MG63 (cell line): ENCODE results near the gene TARDBP. TPM values are rescaled to one million over a fixed set of nuclear protein-coding genes. Genes with fewer than 3 reads are reported as not detected.
A peak's percentile ranks its signal among the peaks of the same experiment; 100 is the strongest.
"Not testable (repeated sequence)": the region's sequence is repeated elsewhere in the genome, so short reads cannot be mapped to it uniquely, and the experiment has no call there.

ENCODE experiments used
- DNase-seq: peaks from one replicate; pipeline ENCODE4 v3.0.0-alpha.2; 2020
- H3K27me3 ChIP-seq: fragments of 250-450 bp; sonication (Bioruptor Pico); 2 replicates; pipeline ENCODE4 v1.5.1; 2020; ENCODE audit warnings: mild to moderate bottlenecking, moderate library complexity
- H3K36me3 ChIP-seq: fragments of 250-450 bp; sonication (Bioruptor Pico); 2 replicates; pipeline ENCODE4 v1.5.1; 2020; ENCODE audit warnings: mild to moderate bottlenecking, moderate library complexity
- H3K4me3 ChIP-seq: fragments of 250-450 bp; sonication (Bioruptor Pico); 2 replicates; pipeline ENCODE4 v1.5.1; 2020; ENCODE audit warnings: mild to moderate bottlenecking, moderate library complexity
- H3K9me3 ChIP-seq: fragments of 250-450 bp; sonication (Bioruptor Pico); 2 replicates; pipeline ENCODE4 v1.5.1; 2020; ENCODE audit warnings: mild to moderate bottlenecking, moderate library complexity
- total RNA-seq: library from RNA; depleted of rRNA; stranded (reverse); fragments of >200 nt; shearing (Covaris generic); gene quantifications from 2 replicates; pipeline ENCODE4 v1.2.3, GENCODE V29; 2014; ENCODE audit warnings: low replicate concordance

Gene TARDBP
- total RNA-seq, 1 experiment from 2014 or later, result 26.0 TPM

DNA sequence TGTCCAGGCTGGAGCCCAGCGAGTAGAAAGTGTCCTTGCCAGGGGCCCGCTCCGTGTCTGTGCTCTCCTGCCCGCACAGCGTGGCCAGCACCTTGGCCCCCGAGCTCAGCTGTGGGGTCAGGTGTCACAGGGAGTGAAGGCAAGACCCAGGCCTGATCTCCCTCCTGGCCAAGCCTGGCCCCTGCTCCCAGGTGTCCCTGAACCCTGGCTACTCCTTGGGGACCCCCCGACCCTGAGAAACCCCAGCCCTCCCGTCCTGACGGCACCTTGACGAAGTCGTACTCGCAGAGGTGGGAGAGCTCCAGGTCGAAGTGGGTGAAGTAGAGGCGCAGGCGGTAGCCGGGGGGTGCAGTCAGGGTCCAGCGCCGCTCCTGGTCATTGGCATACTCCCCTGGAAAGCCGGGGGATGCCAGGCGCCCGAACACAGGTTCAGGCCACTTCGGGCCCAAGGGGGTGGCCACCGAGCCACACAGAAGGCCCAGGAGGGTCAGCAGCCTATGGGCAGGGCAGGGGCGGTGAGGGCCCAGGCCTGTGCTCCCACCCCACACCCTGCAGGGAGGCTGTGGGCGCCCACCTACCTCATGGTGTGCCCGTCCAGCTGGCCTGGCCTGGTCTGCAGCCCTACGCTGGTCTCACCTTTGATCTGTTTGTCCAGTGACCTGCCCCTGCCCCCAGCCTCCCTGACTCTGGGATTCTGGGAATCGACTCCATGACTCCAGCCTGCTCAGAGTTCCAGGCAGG, 34.3 kb downstream of the TARDBP start, which contains the start of gene MASP2:
Gene MASP2, minus strand, starts transcription at position 615 of the 741 bp plus-strand sequence. Its CDS starts 32 bp downstream, at position 583.
- Histone ChIP-seq H3K27me3 (no peaks in the 10 kb centered on the region), H3K4me3 (no peak within 1 kb of the TSS), H3K36me3 (no peaks in the 10 kb centered on the region), H3K9me3 (no peaks in the 10 kb centered on the region)
- no peak for DNase-seq

GRCh38 chr1:11051121-11051520, 38.7 kb downstream of the TARDBP start:
- not testable (repeated sequence) for H3K36me3 ChIP-seq, H3K4me3 ChIP-seq

GRCh38 chr1:11051781-11052511, 39.5 kb downstream of the TARDBP start:
- Histone ChIP-seq H3K27me3 (no peaks in the 10 kb centered on the region), H3K9me3 (no peaks in the 10 kb centered on the region), H3K36me3 (peaks cover 14% of the 10 kb centered on the region), H3K4me3 (no peak overlapping the region)
- no peak for DNase-seq

More at GRCh38 chr1:11051121-11051520, 38.7 kb downstream of the TARDBP start:
- not testable (repeated sequence) for H3K27me3 ChIP-seq, DNase-seq, H3K9me3 ChIP-seq

GRCh38 chr1:11052839-11053757, 40.6 kb downstream of the TARDBP start:
- no peak for DNase-seq
- H3K9me3 ChIP-seq, result no peaks in the 10 kb centered on the region
- H3K4me3 ChIP-seq, result no peak overlapping the region
- H3K27me3 ChIP-seq, result no peaks in the 10 kb centered on the region
- H3K36me3 ChIP-seq, result peaks cover 22% of the 10 kb centered on the region

GRCh38 chr1:11053758-11054137, 41.3 kb downstream of the TARDBP start:
- DNase-seq, result no peak
- H3K27me3 ChIP-seq, result no peaks in the 10 kb centered on the region
- H3K36me3 ChIP-seq, result peaks cover 29% of the 10 kb centered on the region
- H3K4me3 ChIP-seq, result no peak overlapping the region
- H3K9me3 ChIP-seq, result no peaks in the 10 kb centered on the region

- no peak for DNase-seq
- H3K36me3 ChIP-seq, result peaks cover 33% of the 10 kb centered on the region
- H3K27me3 ChIP-seq, result no peaks in the 10 kb centered on the region
- H3K9me3 ChIP-seq, result no peaks in the 10 kb centered on the region
- H3K4me3 ChIP-seq, result no peak overlapping the region
These were observed 41.7 kb downstream of the TARDBP start for GRCh38 chr1:11054181-11054580.

DNA sequence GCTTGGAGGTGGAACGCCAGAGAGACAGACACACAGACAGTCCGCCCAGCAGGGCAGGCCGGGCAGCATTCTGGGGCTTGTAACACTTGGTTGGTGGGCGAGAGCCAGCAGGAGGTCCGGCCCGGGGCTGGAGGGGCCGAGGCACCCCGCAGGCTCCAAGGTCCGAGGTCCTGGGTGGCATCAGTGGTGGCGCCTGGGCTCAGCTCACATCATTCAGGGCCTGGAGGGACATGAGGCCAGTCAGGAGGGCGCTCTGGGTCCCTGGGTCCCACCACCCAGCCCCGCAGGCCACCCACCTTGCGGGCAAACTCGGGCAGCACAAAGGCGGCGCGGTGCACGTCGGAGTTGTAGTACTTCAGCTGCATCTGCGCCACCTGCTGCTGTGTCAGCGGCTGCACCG, 42.2 kb downstream of the TARDBP start:
- Histone ChIP-seq H3K27me3 (no peaks in the 10 kb centered on the region), H3K4me3 (no peak overlapping the region), H3K36me3 (peaks cover 34% of the 10 kb centered on the region), H3K9me3 (no peaks in the 10 kb centered on the region)
- DNase-seq, result no peak

GRCh38 chr1:11055676-11056075, 43.2 kb downstream of the TARDBP start:
- H3K4me3 ChIP-seq, result no peak overlapping the region
- peaks cover 34% of the 10 kb centered on the region for H3K36me3 ChIP-seq
- no peaks in the 10 kb centered on the region for H3K27me3 ChIP-seq
- no peak for DNase-seq
- H3K9me3 ChIP-seq, result no peaks in the 10 kb centered on the region

- Histone ChIP-seq H3K36me3 (peaks cover 34% of the 10 kb centered on the region), H3K4me3 (no peak overlapping the region), H3K27me3 (no peaks in the 10 kb centered on the region), H3K9me3 (no peaks in the 10 kb centered on the region)
- no peak for DNase-seq
These were observed 44.0 kb downstream of the TARDBP start for GRCh38 chr1:11056504-11056903.

- Histone ChIP-seq H3K36me3 (peaks cover 36% of the 10 kb centered on the region), H3K9me3 (no peaks in the 10 kb centered on the region), H3K27me3 (no peaks in the 10 kb centered on the region), H3K4me3 (no peak overlapping the region)
- no peak for DNase-seq
These were observed 45.0 kb downstream of the TARDBP start for GRCh38 chr1:11057477-11057876.

- no peaks in the 10 kb centered on the region for H3K9me3 ChIP-seq
- peaks cover 36% of the 10 kb centered on the region for H3K36me3 ChIP-seq
- H3K27me3 ChIP-seq, result no peaks in the 10 kb centered on the region
- H3K4me3 ChIP-seq, result peak overlapping the region; percentile 94
- DNase-seq, result no peak
These were observed 45.6 kb downstream of the TARDBP start for GRCh38 chr1:11058026-11058425.

DNA sequence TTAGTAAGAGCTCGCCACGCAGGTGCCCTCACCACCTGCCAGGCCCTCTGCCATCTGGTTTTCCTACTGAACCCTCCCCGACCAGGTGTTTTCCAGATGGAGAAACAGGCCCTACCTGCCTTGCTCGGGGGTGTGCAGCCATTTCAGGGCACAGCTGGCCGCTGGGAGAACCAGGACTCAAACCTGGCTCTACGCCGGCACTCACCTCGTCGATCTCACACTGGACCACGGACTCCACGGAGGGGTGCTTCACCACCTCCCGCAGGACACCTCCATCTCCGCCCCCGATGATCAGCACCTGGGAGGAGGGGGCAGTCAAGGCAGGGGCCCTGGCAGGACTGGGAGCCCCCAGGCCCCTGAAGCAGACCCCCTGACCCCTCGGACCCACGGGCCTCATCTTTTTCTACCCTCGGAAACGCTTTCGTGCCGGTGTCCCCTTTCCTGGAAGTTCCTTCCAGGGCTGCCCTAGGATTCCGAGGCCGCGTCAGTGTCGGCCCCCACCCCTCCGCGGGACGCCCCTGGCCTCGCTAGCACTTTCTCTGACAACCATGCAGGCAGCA, 46.2 kb downstream of the TARDBP start:
- Histone ChIP-seq H3K4me3 (peak overlapping the region; percentile 94), H3K9me3 (no peaks in the 10 kb centered on the region), H3K36me3 (peaks cover 41% of the 10 kb centered on the region), H3K27me3 (no peaks in the 10 kb centered on the region)
- DNase-seq, result no peak

GRCh38 chr1:11059155-11059967, 46.9 kb downstream of the TARDBP start:
- no peaks in the 10 kb centered on the region for H3K27me3 ChIP-seq
- DNase-seq, result peak; percentile 39
- H3K36me3 ChIP-seq, result peaks cover 46% of the 10 kb centered on the region
- H3K4me3 ChIP-seq, result peak overlapping the region; percentile 94
- no peaks in the 10 kb centered on the region for H3K9me3 ChIP-seq

DNA sequence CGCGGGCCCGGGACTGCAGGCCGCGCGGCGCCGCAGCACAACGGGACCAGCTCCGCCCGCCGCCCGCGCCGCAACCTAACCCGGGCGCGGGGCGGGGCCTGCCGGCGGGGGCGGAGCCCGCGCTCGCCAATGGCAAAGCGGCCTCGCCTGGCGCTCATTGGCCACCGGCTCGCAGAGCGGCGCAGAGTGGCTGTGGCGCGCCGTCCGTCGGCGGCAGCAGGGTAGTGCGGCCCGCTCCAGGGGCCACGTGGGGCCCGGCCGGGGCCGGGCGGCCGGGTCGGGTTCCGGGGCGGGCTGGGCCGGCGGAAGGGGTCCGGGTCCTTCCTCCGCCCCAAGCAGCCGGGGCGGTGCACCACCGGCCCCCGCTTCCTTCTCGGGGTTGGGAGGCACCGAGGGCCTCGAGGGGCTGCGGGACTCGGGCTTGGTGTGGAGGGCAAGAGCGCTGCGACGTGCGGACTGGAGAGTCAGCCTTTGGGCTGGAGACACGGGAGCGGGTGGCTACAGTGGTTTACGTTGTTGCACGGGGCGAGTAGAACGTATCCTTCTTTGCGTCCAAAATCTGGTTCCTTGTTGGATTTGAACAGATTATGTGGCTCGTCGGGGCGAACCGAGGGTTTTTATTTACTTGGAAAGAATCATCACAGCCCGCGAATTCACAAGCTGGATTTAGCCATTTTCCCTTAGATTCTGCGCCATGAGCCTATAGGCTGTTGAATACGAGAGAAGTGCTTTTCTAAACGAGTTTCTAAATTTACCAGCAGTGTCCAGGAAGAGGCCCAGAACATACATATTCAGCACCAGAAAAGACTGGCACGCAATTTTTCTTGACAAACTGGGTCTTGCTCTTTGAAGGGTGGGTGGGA, 47.7 kb downstream of the TARDBP start, which contains the start of gene SRM:
Gene SRM, minus strand, starts transcription at position 51 of the 863 bp plus-strand sequence. CDS start 75 bp downstream, outside the sequence.
- Histone ChIP-seq H3K4me3 (peak within 1 kb of the TSS; percentile 94), H3K36me3 (peaks cover 48% of the 10 kb centered on the region), H3K27me3 (no peaks in the 10 kb centered on the region), H3K9me3 (no peaks in the 10 kb centered on the region)
- peak; percentile 94 for DNase-seq
